ENCODE measurements around the gene RBFOX2. TPM values are rescaled to one million over a fixed set of nuclear protein-coding genes. Genes with fewer than 3 reads are reported as not detected.

The RBFOX2 gene
- total and polyA plus RNA-seq, 10 donors: 2.6 to 39.6 (median 31.8) TPM

- Histone ChIP-seq H3K36me3 (no peaks in the 10 kb centered on the region), H3K4me3 (no peak overlapping the region), H3K4me1 (peaks cover 0 to 3% (median 0%) of the 10 kb centered on the region in 6 donors), H3K27me3 (replicated peaks in 1 of 7) (peaks cover 0 to 11% (median 0%) of the 10 kb centered on the region in 7 donors), H3K27ac (no peak overlapping the region), H3K9me3 (no peaks in the 10 kb centered on the region)
- 91 to 95% (median 94%) methylated on average over 5 of the region's 5 CpGs for WGBS, 5 donors
- TF ChIP-seq CTCF (IDR thresholded peaks at IDR 0.05 in 8 of 11, conservative IDR thresholded peaks at IDR 0.05 in 3 of 11) (no peak), POLR2A (IDR thresholded peaks at IDR 0.05) (no peak), POLR2AphosphoS5 (IDR thresholded peaks at IDR 0.05) (no peak)
- intact Hi-C loops (cut with DNase I; ENCODE audit: low total_unique reads): no loop called here
- DNase-seq: no peak
Observed at GRCh38 chr22:36002718-36003260, 25.8 kb downstream of the RBFOX2 start.

GRCh38 chr22:36002084-36002483 lies 26.5 kb downstream of the RBFOX2 start:
- 83 to 93% (median 90%) methylated on average over 7 of the region's 7 CpGs for WGBS, 5 donors
- no peak for TF ChIP-seq CTCF (IDR thresholded peaks at IDR 0.05 in 8 of 11, conservative IDR thresholded peaks at IDR 0.05 in 3 of 11)
- no peak for TF ChIP-seq POLR2A (IDR thresholded peaks at IDR 0.05)
- TF ChIP-seq POLR2AphosphoS5 (IDR thresholded peaks at IDR 0.05): no peak
- Histone ChIP-seq H3K4me1 (peaks cover 0 to 10% (median 0%) of the 10 kb centered on the region in 6 donors), H3K27me3 (replicated peaks in 1 of 7) (peaks cover 0 to 11% (median 0%) of the 10 kb centered on the region in 7 donors), H3K9me3 (no peaks in the 10 kb centered on the region), H3K36me3 (no peaks in the 10 kb centered on the region), H3K4me3 (no peak overlapping the region), H3K27ac (no peak overlapping the region)
- no peak for DNase-seq
- intact Hi-C loops (cut with DNase I; ENCODE audit: low total_unique reads): no loop called here

- Histone ChIP-seq H3K9me3 (no peaks in the 10 kb centered on the region), H3K36me3 (no peaks in the 10 kb centered on the region), H3K27ac (no peak overlapping the region), H3K27me3 (replicated peaks in 1 of 7) (peaks cover 0 to 9% (median 0%) of the 10 kb centered on the region in 7 donors), H3K4me1 (peaks cover 0 to 21% (median 4%) of the 10 kb centered on the region in 6 donors), H3K4me3 (no peak overlapping the region)
- no peak for DNase-seq
- intact Hi-C loops (cut with DNase I; ENCODE audit: low total_unique reads): no loop called here
- no peak for TF ChIP-seq CTCF (IDR thresholded peaks at IDR 0.05 in 8 of 11, conservative IDR thresholded peaks at IDR 0.05 in 3 of 11)
- TF ChIP-seq POLR2A (IDR thresholded peaks at IDR 0.05): no peak
- no peak for TF ChIP-seq POLR2AphosphoS5 (IDR thresholded peaks at IDR 0.05)
- WGBS, 5 donors: 61 to 77% (median 71%) methylated on average over 3 of the region's 3 CpGs
Observed at GRCh38 chr22:35998748-35999147, 29.9 kb downstream of the RBFOX2 start.

GRCh38 chr22:35997438-35997837 lies 31.2 kb downstream of the RBFOX2 start:
- H3K4me3 ChIP-seq: no peak overlapping the region
- intact Hi-C loops (cut with DNase I; ENCODE audit: low total_unique reads): no loop called here
- peaks cover 0 to 9% (median 0%) of the 10 kb centered on the region in 7 donors for H3K27me3 ChIP-seq (replicated peaks in 1 of 7)
- TF ChIP-seq CTCF (IDR thresholded peaks at IDR 0.05 in 8 of 11, conservative IDR thresholded peaks at IDR 0.05 in 3 of 11) (no peak), POLR2AphosphoS5 (IDR thresholded peaks at IDR 0.05) (no peak), POLR2A (IDR thresholded peaks at IDR 0.05) (no peak)
- WGBS, 5 donors: 65 to 79% (median 74%) methylated on average over 3 of the region's 3 CpGs
- no peaks in the 10 kb centered on the region for H3K9me3 ChIP-seq
- H3K4me1 ChIP-seq: peaks cover 0 to 21% (median 4%) of the 10 kb centered on the region in 6 donors
- H3K36me3 ChIP-seq: no peaks in the 10 kb centered on the region
- no peak for DNase-seq
- H3K27ac ChIP-seq: peak overlapping the region in 4 of 8 donors; percentile 17 to 68 (median 54)
